K562 (cell line): ENCODE measurements around the gene SURF6. TPM values are rescaled to one million over a fixed set of nuclear protein-coding genes. Genes with fewer than 3 reads are reported as not detected.

Experiments used
- ASH1L ChIP-seq: fragments of 450-650 bp; IDR thresholded peaks from 2 replicates; pipeline ENCODE4 v1.6.1; 2018; ENCODE audit warnings: borderline replicate concordance, mild to moderate bottlenecking, low read depth; ENCODE audit not compliant: partially characterized antibody
- CREB3L1 ChIP-seq: fragments of 450-650 bp; IDR thresholded peaks from 2 replicates; pipeline ENCODE4 v1.6.1; 2014; ENCODE audit warnings: low read depth, mild to moderate bottlenecking, moderate library complexity, borderline replicate concordance
- DNMT1 ChIP-seq: fragments of 450-650 bp; IDR thresholded peaks from 2 replicates; pipeline ENCODE4 v1.6.1; 2016; ENCODE audit warnings: antibody characterized with exemption, mild to moderate bottlenecking
- DPF2 ChIP-seq: fragments of 450-650 bp; IDR thresholded peaks from 2 replicates; pipeline ENCODE4 v1.6.1; 2016
- FOXJ2 ChIP-seq: fragments of 200-800 bp; sonication (Bioruptor generic); IDR thresholded peaks from 2 replicates; pipeline ENCODE4 v1.6.1; 2016; ENCODE audit warnings: missing genetic modification characterization, missing compliant biosample characterization
- HMG20B ChIP-seq: fragments of 250-450 bp; sonication (Bioruptor Pico); IDR thresholded peaks from 2 replicates; pipeline ENCODE4 v1.5.0; 2021; ENCODE audit warnings: mild to moderate bottlenecking
- JUND ChIP-seq, 2 experiments: IDR thresholded peaks; 2 replicates in 1 of 2; 3 replicates in 1 of 2; pipeline ENCODE4 v1.6.1; 2011; ENCODE audit warnings: borderline replicate concordance in 2 of 2, low read depth in 2 of 2, low read length in 2 of 2, improper control_type of control experiment in 1 of 2, missing biosample characterization in 1 of 2, missing genetic modification characterization in 1 of 2, missing genetic modification reagents in 1 of 2
- MEF2D ChIP-seq: conservative IDR thresholded peaks from 2 replicates; pipeline ENCODE4 v1.6.1; 2016; ENCODE audit warnings: low read depth, missing genetic modification characterization, missing compliant biosample characterization
- NFYB ChIP-seq: IDR thresholded peaks from 2 replicates; pipeline ENCODE4 v1.6.1; 2011; ENCODE audit warnings: mild to moderate bottlenecking, moderate library complexity; ENCODE audit not compliant: insufficient read length; ENCODE audit errors: extremely low read depth
- SIX5 ChIP-seq, 2 experiments: IDR thresholded peaks; 2 replicates each; pipeline ENCODE4 v1.6.1; 2011; ENCODE audit warnings: low read length in 2 of 2, borderline replicate concordance in 1 of 2, low read depth in 1 of 2, mild to moderate bottlenecking in 1 of 2, moderate library complexity in 1 of 2; ENCODE audit not compliant: insufficient read depth in 1 of 2
- SNIP1 ChIP-seq: fragments of 450-650 bp; IDR thresholded peaks from 2 replicates; pipeline ENCODE4 v1.7.1; 2017; ENCODE audit warnings: low read depth, mild to moderate bottlenecking
- ZNF175 ChIP-seq: fragments of 200-800 bp; sonication (Bioruptor generic); IDR thresholded peaks from 2 replicates; pipeline ENCODE4 v1.6.1; 2016; ENCODE audit warnings: low read depth, mild to moderate bottlenecking, missing genetic modification characterization, missing compliant biosample characterization
- polyA plus RNA-seq, 8 experiments: library from polyadenylated mRNA; depleted of rRNA in 4 of 8; stranded (reverse) in 5 of 8; unstranded in 3 of 8; fragments of >200 nt; fragmentation: Nextera tagmentation in 2 of 8; fragmentation: Illumina TruSeq in 1 of 8; extraction: Ambion mirVana in 2 of 8; extraction: Trizol in 1 of 8; gene quantifications; 2 replicates each; pipeline versions ENCODE4 v1.2.1 to v1.2.3, GENCODE V29; 2011 to 2014; ENCODE audit warnings: inconsistent platforms in 1 of 8, missing spikeins in 1 of 8
- total RNA-seq, 7 experiments: library from RNA; depleted of rRNA in 6 of 7; stranded (reverse); fragments of >200 nt in 6 of 7; fragmentation: Illumina TruSeq in 2 of 7; extraction: Trizol in 2 of 7; gene quantifications; 2 replicates each; pipeline versions ENCODE4 v1.2.1 to v1.2.3, GENCODE V29; 2011 to 2021; ENCODE audit warnings: low replicate concordance in 1 of 7
- TF ChIP-seq, protein P1 (sequence below): fragments of 150-350 bp; IDR thresholded peaks from 2 replicates; pipeline ENCODE4 v1.6.1; 2014; ENCODE audit warnings: low read depth, mild to moderate bottlenecking, low read length, borderline replicate concordance
- TF ChIP-seq, protein P2 (sequence below): fragments of 450-650 bp; IDR thresholded peaks from 2 replicates; pipeline ENCODE4 v1.6.1; 2016; ENCODE audit warnings: borderline replicate concordance

SURF6 gene
- total and polyA plus RNA-seq, 9 of the 15 experiments (the other 6 are each of a cell fraction or from before 2014, with no cell fraction given): 1.4 to 68.3 (median 14.7) TPM

- TF ChIP-seq, protein P1, sequence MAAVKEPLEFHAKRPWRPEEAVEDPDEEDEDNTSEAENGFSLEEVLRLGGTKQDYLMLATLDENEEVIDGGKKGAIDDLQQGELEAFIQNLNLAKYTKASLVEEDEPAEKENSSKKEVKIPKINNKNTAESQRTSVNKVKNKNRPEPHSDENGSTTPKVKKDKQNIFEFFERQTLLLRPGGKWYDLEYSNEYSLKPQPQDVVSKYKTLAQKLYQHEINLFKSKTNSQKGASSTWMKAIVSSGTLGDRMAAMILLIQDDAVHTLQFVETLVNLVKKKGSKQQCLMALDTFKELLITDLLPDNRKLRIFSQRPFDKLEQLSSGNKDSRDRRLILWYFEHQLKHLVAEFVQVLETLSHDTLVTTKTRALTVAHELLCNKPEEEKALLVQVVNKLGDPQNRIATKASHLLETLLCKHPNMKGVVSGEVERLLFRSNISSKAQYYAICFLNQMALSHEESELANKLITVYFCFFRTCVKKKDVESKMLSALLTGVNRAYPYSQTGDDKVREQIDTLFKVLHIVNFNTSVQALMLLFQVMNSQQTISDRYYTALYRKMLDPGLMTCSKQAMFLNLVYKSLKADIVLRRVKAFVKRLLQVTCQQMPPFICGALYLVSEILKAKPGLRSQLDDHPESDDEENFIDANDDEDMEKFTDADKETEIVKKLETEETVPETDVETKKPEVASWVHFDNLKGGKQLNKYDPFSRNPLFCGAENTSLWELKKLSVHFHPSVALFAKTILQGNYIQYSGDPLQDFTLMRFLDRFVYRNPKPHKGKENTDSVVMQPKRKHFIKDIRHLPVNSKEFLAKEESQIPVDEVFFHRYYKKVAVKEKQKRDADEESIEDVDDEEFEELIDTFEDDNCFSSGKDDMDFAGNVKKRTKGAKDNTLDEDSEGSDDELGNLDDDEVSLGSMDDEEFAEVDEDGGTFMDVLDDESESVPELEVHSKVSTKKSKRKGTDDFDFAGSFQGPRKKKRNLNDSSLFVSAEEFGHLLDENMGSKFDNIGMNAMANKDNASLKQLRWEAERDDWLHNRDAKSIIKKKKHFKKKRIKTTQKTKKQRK: no peak
- TF ChIP-seq CREB3L1 (peak; percentile 100), FOXJ2 (tag) (no peak), ASH1L (no peak), JUND (IDR thresholded peaks at IDR 0.05; ENCODE audit: borderline replicate concordance, low read depth, low read length) (peak; percentile 69; the same call in 1 of the 2 replicates), JUND (tag; IDR thresholded peaks at IDR 0.05; ENCODE audit: borderline replicate concordance, low read depth, low read length) (no peak), NFYB (no peak), SIX5 (IDR thresholded peaks at IDR 0.05; ENCODE audit: borderline replicate concordance in 1 of 2, insufficient read depth in 1 of 2, low read depth in 1 of 2, low read length in 2 of 2) (no peak), DPF2 (no peak), ZNF175 (CRISPR knock-in tag) (no peak; the same call in 1 of the 2 replicates), SNIP1 (peak; percentile 84), HMG20B (CRISPR knock-in tag) (no peak), MEF2D (tag) (no peak), DNMT1 (no peak)
- TF ChIP-seq, protein P2, sequence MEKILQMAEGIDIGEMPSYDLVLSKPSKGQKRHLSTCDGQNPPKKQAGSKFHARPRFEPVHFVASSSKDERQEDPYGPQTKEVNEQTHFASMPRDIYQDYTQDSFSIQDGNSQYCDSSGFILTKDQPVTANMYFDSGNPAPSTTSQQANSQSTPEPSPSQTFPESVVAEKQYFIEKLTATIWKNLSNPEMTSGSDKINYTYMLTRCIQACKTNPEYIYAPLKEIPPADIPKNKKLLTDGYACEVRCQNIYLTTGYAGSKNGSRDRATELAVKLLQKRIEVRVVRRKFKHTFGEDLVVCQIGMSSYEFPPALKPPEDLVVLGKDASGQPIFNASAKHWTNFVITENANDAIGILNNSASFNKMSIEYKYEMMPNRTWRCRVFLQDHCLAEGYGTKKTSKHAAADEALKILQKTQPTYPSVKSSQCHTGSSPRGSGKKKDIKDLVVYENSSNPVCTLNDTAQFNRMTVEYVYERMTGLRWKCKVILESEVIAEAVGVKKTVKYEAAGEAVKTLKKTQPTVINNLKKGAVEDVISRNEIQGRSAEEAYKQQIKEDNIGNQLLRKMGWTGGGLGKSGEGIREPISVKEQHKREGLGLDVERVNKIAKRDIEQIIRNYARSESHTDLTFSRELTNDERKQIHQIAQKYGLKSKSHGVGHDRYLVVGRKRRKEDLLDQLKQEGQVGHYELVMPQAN: 0 out of 2 replicates have a peak, but pooled peaks have one; percentile 18
Measured at GRCh38 chr9:133375724-133376654, 40.0 kb upstream of the SURF6 start, which contains the start of the genes STKLD1 and SURF4 (continued).
